SJCRH30 (cell line): ENCODE results near the gene ARL5B. TPM values are rescaled to one million over a fixed set of nuclear protein-coding genes. Genes with fewer than 3 reads are reported as not detected.

ENCODE experiments used
- DNase-seq, 2 experiments: peaks; one replicate each; pipeline ENCODE4 v3.0.0-alpha.2; 2015 to 2020
- H3K27ac ChIP-seq: fragments of 250-450 bp; sonication (Bioruptor Pico); 2 replicates; pipeline ENCODE4 v1.5.1; 2020; ENCODE audit warnings: mild to moderate bottlenecking, moderate library complexity
- H3K27me3 ChIP-seq: fragments of 250-450 bp; sonication (Bioruptor Pico); 2 replicates; pipeline ENCODE4 v1.5.1; 2020; ENCODE audit warnings: mild to moderate bottlenecking, moderate library complexity
- H3K36me3 ChIP-seq: fragments of 250-450 bp; sonication (Bioruptor Pico); 2 replicates; pipeline ENCODE4 v1.5.1; 2020; ENCODE audit warnings: mild to moderate bottlenecking, moderate library complexity
- H3K4me1 ChIP-seq: fragments of 250-450 bp; sonication (Bioruptor Pico); 2 replicates; pipeline ENCODE4 v1.5.1; 2020; ENCODE audit warnings: mild to moderate bottlenecking, moderate library complexity
- H3K4me3 ChIP-seq: fragments of 250-450 bp; sonication (Bioruptor Pico); 2 replicates; pipeline ENCODE4 v1.5.1; 2020; ENCODE audit warnings: mild to moderate bottlenecking, moderate library complexity
- H3K9me3 ChIP-seq: fragments of 250-450 bp; sonication (Bioruptor Pico); replicated peaks from 2 replicates; pipeline ENCODE4 v1.5.1; 2020; ENCODE audit warnings: mild to moderate bottlenecking, moderate library complexity
- total RNA-seq: library from RNA; depleted of rRNA; stranded (reverse); fragments of >200 nt; shearing (Covaris generic); gene quantifications from 2 replicates; pipeline ENCODE4 v1.2.3, GENCODE V29; 2014

The ARL5B gene
- total RNA-seq, 1 experiment from 2014 or later, result 35.2 TPM

DNA sequence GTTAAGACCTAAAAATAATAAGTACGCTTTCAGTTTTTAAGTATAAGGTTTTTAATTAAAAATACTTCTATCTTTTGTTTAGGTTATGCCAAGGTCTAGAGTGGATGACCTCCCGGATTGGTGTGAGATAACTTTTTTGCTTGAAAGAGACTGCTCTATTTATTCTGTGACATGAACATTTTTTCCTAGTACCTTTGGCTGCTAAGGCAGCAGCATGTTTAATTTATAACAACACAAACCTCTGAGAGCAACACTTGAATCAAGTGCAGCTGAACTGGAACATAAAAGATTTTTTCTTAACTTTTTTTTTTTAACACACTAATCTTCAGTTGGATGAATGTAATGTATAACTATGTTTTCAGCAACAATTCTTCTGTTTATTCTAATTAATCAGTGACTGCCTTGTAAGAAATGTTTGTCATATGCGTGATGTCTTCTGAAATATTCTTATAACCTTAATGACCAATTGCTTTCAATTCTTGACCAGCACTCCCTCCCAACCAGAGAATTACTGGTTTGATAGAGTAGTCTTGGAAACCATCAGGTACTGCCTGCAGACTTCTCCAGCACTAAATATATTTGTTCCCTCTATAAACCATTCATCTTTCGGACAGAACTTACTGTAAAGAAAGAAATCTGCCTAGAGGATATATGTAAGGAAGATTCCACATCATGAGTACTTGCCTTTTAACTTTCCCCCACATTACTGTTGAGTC is 16.0 kb downstream of the ARL5B start:
- Histone ChIP-seq H3K4me1 (no peaks in the 10 kb centered on the region), H3K27me3 (no peaks in the 10 kb centered on the region), H3K36me3 (peaks cover 33% of the 10 kb centered on the region)

GRCh38 chr10:18680754-18681153 is 21.5 kb downstream of the ARL5B start:
- Histone ChIP-seq H3K9me3 (no peaks in the 10 kb centered on the region), H3K36me3 (peaks cover 11% of the 10 kb centered on the region; the same call in 1 of the 2 replicates), H3K27ac (no peak overlapping the region), H3K27me3 (no peaks in the 10 kb centered on the region), H3K4me1 (no peaks in the 10 kb centered on the region), H3K4me3 (no peak overlapping the region)
- DNase-seq, result no peak

More for the DNA sequence above, 16.0 kb downstream of the ARL5B start:
- Histone ChIP-seq H3K4me3 (no peak overlapping the region), H3K9me3 (no peaks in the 10 kb centered on the region), H3K27ac (no peak overlapping the region)
- no peak for DNase-seq

DNA sequence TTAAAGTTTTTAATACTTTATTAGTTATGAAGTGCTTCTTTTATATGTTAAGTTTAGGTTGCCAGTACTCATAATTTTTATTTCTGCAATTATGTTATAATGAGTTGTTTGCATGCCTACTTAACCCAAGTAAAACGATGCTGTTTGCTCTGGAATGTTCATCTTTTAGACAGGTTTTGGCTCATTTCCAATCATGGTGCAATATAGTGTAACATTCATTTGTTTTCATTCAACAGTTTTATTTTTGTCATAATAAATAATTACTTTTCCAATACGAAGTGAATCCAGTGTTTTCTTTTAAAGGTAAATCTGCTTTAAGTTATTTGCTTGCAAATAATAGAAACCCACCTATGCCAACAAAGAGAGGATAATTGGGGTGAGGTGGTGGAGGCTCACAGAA is 22.1 kb downstream of the ARL5B start:
- Histone ChIP-seq H3K4me1 (no peaks in the 10 kb centered on the region), H3K27me3 (no peaks in the 10 kb centered on the region), H3K27ac (no peak overlapping the region), H3K9me3 (no peaks in the 10 kb centered on the region), H3K4me3 (no peak overlapping the region), H3K36me3 (peaks cover 5% of the 10 kb centered on the region; the same call in 1 of the 2 replicates)
- DNase-seq, result no peak

DNA sequence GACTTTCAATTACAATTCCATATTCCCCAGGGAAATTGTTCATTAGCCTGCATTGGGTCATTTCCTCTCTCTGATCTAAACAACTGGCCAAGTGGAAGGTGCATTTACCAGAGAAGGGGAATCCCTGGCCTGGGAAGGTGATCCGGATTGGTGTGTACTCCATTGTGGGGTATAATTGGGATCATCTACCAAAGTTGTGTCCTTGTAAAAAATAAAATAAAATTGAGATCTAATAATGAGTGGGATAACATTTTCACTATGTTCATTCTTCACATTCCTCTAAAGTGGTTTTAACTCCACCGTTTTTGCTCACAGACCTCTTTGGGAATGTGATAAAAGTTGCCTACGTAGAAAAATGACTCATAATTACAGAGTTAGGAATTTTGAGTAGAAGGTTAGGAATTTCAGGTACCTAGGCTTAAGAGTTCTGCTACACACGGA is 22.8 kb downstream of the ARL5B start:
- Histone ChIP-seq H3K27ac (no peak overlapping the region), H3K4me1 (no peaks in the 10 kb centered on the region), H3K27me3 (no peaks in the 10 kb centered on the region), H3K9me3 (no peaks in the 10 kb centered on the region), H3K36me3 (peaks cover 5% of the 10 kb centered on the region; the same call in 1 of the 2 replicates), H3K4me3 (no peak overlapping the region)
- DNase-seq, result no peak

- DNase-seq, result no peak
- no peaks in the 10 kb centered on the region for H3K27me3 ChIP-seq
- H3K27ac ChIP-seq, result no peak overlapping the region
Observed at GRCh38 chr10:18683427-18683826, 24.2 kb downstream of the ARL5B start.

DNA sequence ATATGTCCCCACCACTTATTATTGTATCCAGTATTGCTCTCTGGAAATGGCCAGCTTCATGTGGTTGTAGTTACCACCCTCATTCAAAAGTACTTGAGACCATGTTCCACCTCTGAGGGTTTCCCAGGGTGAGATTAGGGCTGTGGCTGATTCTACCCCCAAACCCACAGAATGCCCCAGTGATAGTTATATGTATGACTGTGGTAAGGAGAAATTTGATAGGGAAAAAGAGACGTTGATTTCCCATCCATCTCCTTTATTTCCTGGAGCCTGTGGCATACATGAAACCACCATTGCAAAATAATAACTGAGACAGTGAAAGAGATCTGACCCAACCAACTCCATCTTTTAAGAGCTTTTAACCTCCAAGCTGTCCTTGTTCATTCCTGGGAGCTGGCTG is 25.2 kb downstream of the ARL5B start:
- Histone ChIP-seq H3K36me3 (no peaks in the 10 kb centered on the region), H3K9me3 (no peaks in the 10 kb centered on the region), H3K4me3 (no peak overlapping the region), H3K27me3 (no peaks in the 10 kb centered on the region), H3K27ac (no peak overlapping the region), H3K4me1 (no peaks in the 10 kb centered on the region)
- no peak for DNase-seq

More at GRCh38 chr10:18683427-18683826, 24.2 kb downstream of the ARL5B start:
- no peaks in the 10 kb centered on the region for H3K36me3 ChIP-seq
- no peaks in the 10 kb centered on the region for H3K9me3 ChIP-seq
- H3K4me1 ChIP-seq, result no peaks in the 10 kb centered on the region
- no peak overlapping the region for H3K4me3 ChIP-seq

- H3K4me3 ChIP-seq, result no peak overlapping the region
- H3K9me3 ChIP-seq, result no peaks in the 10 kb centered on the region
- no peaks in the 10 kb centered on the region for H3K36me3 ChIP-seq
- no peaks in the 10 kb centered on the region for H3K4me1 ChIP-seq
- H3K27me3 ChIP-seq, result no peaks in the 10 kb centered on the region
- DNase-seq, result no peak
- no peak overlapping the region for H3K27ac ChIP-seq
Observed at GRCh38 chr10:18684953-18685352, 25.7 kb downstream of the ARL5B start.

GRCh38 chr10:18685555-18685954 is 26.3 kb downstream of the ARL5B start:
- H3K4me3 ChIP-seq, result no peak overlapping the region
- H3K36me3 ChIP-seq, result no peaks in the 10 kb centered on the region
- DNase-seq, result no peak
- no peaks in the 10 kb centered on the region for H3K4me1 ChIP-seq
- H3K27me3 ChIP-seq, result no peaks in the 10 kb centered on the region
- H3K27ac ChIP-seq, result no peak overlapping the region
- no peaks in the 10 kb centered on the region for H3K9me3 ChIP-seq

GRCh38 chr10:18687195-18687594 is 28.0 kb downstream of the ARL5B start:
- DNase-seq, result no peak
- H3K4me1 ChIP-seq, result no peaks in the 10 kb centered on the region
- no peaks in the 10 kb centered on the region for H3K36me3 ChIP-seq
- H3K27me3 ChIP-seq, result no peaks in the 10 kb centered on the region
- no peak overlapping the region for H3K4me3 ChIP-seq
- H3K27ac ChIP-seq, result no peak overlapping the region
- no peaks in the 10 kb centered on the region for H3K9me3 ChIP-seq

DNA sequence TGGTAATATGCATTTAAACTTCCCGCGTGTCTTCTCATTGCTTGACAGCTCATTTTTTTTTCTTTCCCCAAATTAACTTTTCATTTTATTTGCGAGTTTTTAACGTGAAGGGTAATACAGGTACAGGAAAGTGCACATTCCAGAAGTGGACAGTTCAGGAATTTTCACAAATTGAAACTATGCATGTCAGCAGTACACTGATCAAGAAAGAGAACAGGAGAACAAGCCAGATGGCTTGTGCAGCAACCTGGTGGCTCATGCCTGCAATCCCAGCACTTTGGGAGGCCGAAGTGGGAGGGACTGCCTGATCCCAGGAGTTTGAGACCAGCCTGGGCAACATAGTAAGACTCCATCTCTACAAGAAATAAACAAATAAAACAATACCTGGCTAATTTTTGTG is 28.5 kb downstream of the ARL5B start:
- no peak overlapping the region for H3K27ac ChIP-seq
- no peaks in the 10 kb centered on the region for H3K27me3 ChIP-seq
- no peak for DNase-seq

DNA sequence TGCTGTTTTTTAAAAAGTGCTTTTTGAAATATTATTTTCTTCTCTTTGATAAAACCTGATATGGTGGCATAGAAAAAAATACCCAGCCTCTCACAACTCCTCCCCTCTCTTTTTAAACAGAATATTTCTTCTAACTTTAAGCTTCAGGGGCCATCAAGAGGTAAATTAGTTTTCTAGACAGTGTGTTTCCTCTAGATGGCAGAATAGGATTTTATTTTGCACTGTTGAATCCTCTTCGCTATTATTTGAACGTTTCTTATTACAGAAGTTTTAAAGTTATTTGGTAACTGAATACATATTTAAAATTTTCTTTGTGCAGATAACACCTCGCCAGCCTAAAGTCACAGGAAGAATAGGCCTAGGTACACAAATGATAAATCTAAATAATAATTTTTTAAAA is 30.3 kb downstream of the ARL5B start:
- Histone ChIP-seq H3K27ac (no peak overlapping the region), H3K27me3 (no peaks in the 10 kb centered on the region), H3K9me3 (no peaks in the 10 kb centered on the region), H3K4me1 (no peaks in the 10 kb centered on the region), H3K36me3 (no peaks in the 10 kb centered on the region), H3K4me3 (no peak overlapping the region)
- peak in 1 of 2 experiments; percentile 10 for DNase-seq

More for the DNA sequence above, 28.5 kb downstream of the ARL5B start:
- H3K4me3 ChIP-seq, result no peak overlapping the region
- no peaks in the 10 kb centered on the region for H3K4me1 ChIP-seq
- H3K9me3 ChIP-seq, result no peaks in the 10 kb centered on the region
- H3K36me3 ChIP-seq, result no peaks in the 10 kb centered on the region

DNA sequence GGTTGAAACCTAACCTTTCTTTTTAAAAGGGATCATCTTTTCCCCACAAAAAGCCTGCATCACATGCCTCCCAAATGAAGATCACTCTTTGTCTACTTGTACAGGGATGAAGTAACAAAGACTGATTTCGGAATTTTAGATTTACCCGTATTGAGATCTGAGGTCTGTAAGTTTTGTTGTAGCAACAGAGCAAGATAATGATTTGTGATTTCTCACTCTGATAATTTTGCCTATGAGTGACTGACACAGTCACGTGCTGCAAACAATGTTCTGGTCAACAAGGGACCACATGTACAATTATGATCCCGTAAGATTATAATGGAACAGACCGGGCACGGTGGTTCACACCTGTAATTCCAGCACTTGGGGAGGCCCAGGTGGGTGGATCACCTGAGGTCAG is 31.3 kb downstream of the ARL5B start:
- H3K9me3 ChIP-seq, result no peaks in the 10 kb centered on the region
- no peak overlapping the region for H3K4me3 ChIP-seq
- H3K4me1 ChIP-seq, result no peaks in the 10 kb centered on the region
- H3K27me3 ChIP-seq, result no peaks in the 10 kb centered on the region
- H3K36me3 ChIP-seq, result no peaks in the 10 kb centered on the region
- no peak for DNase-seq
- H3K27ac ChIP-seq, result no peak overlapping the region

GRCh38 chr10:18699849-18700840 is 40.9 kb downstream of the ARL5B start:
- Histone ChIP-seq H3K27me3 (no peaks in the 10 kb centered on the region), H3K4me3 (no peak overlapping the region), H3K4me1 (no peaks in the 10 kb centered on the region), H3K27ac (no peak overlapping the region), H3K9me3 (no peaks in the 10 kb centered on the region), H3K36me3 (no peaks in the 10 kb centered on the region)
- DNase-seq, result no peak

DNA sequence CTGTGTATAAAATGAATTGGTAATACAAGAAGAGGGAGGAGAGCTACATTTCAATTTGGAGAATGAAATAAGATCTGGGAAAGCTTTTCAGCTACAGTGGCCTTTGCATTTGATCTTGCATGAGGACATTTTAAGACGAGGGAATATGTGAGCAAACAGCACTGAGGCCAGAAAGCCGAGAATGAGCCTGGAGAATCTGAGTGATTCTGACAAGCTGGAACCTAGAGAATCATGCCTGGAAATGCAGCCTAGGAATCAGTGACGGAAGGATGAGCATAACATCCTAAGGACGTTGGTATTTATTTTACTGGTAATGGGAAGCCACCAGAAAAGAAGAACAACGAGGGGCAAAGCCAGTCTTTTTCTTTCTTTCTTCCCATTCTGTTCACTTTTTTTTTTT is 44.3 kb downstream of the ARL5B start:
- Histone ChIP-seq H3K4me3 (no peak overlapping the region), H3K9me3 (no peaks in the 10 kb centered on the region)

GRCh38 chr10:18710201-18710653 is 51.0 kb downstream of the ARL5B start:
- H3K27me3 ChIP-seq, result no peaks in the 10 kb centered on the region
- no peaks in the 10 kb centered on the region for H3K9me3 ChIP-seq
- no peak overlapping the region for H3K4me3 ChIP-seq
- no peaks in the 10 kb centered on the region for H3K36me3 ChIP-seq
- no peak for DNase-seq
- H3K27ac ChIP-seq, result no peak overlapping the region
- no peaks in the 10 kb centered on the region for H3K4me1 ChIP-seq

More for the DNA sequence above, 44.3 kb downstream of the ARL5B start:
- no peak overlapping the region for H3K27ac ChIP-seq
- no peak for DNase-seq
- H3K36me3 ChIP-seq, result no peaks in the 10 kb centered on the region
- H3K27me3 ChIP-seq, result no peaks in the 10 kb centered on the region
- no peaks in the 10 kb centered on the region for H3K4me1 ChIP-seq
